OCI-LY7 (cell line): Measurements from ENCODE around the gene BNIP1.

Experiments used
- EZH2phosphoT487 ChIP-seq: fragments of 200-600 bp; sonication (generic); IDR thresholded peaks from 2 replicates; pipeline ENCODE4 v1.6.1; 2018; ENCODE audit warnings: low read depth, borderline replicate concordance, mild to moderate bottlenecking, mixed run types, antibody characterized with exemption, low read length, moderate library complexity, mixed read lengths
- TF ChIP-seq, protein P1 (sequence below): fragments of 200-600 bp; sonication (generic); conservative IDR thresholded peaks from 2 replicates; pipeline ENCODE4 v1.5.1; 2014; ENCODE audit warnings: mild to moderate bottlenecking, antibody characterized with exemption, low read length, moderate library complexity, mixed read lengths

DNA sequence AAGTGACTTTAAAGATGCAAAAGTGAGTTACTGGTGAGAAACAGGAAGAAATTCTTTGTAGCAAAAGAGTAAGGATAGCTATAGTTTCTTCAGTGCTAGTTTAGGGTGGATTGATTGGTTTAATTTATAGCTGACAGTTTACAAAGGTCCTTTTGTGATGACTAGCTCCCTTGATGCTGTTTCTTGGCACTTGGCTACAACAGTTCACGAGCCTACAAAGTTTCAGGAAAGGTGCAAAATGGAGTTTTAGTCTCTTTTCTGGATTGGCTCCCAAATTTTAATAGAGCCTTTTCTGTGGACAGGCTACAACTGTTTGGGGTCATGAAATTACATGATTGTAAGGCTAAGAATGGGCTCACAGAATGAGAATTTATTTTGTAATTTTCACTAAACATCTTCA is 40.9 kb upstream of the BNIP1 start:
- TF ChIP-seq, protein P1, sequence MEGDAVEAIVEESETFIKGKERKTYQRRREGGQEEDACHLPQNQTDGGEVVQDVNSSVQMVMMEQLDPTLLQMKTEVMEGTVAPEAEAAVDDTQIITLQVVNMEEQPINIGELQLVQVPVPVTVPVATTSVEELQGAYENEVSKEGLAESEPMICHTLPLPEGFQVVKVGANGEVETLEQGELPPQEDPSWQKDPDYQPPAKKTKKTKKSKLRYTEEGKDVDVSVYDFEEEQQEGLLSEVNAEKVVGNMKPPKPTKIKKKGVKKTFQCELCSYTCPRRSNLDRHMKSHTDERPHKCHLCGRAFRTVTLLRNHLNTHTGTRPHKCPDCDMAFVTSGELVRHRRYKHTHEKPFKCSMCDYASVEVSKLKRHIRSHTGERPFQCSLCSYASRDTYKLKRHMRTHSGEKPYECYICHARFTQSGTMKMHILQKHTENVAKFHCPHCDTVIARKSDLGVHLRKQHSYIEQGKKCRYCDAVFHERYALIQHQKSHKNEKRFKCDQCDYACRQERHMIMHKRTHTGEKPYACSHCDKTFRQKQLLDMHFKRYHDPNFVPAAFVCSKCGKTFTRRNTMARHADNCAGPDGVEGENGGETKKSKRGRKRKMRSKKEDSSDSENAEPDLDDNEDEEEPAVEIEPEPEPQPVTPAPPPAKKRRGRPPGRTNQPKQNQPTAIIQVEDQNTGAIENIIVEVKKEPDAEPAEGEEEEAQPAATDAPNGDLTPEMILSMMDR: no peak
- TF ChIP-seq EZH2phosphoT487: no peak
